ENCODE results near the gene ITGA6. TPM values are rescaled to one million over a fixed set of nuclear protein-coding genes. Genes with fewer than 3 reads are reported as not detected.

Gene ITGA6
- polyA plus RNA-seq, 4 donors = 33.2 to 81.0 (median 48.4) TPM

GRCh38 chr2:172449911-172450550 lies 22.6 kb downstream of the ITGA6 start:
- Histone ChIP-seq H3K4me3 (ENCODE audit: low read depth in 1 of 3, low read length in 3 of 3) (no peak overlapping the region), H3K27ac (ENCODE audit: low read depth in 1 of 3, low read length in 2 of 3) (peak overlapping the region in 1 of 3 donors; percentile 17), H3K27me3 (ENCODE audit: control insufficient read depth in 3 of 3, insufficient read depth in 3 of 3, low read length in 3 of 3) (no peaks in the 10 kb centered on the region), H3K36me3 (ENCODE audit: control insufficient read depth in 3 of 3, insufficient read depth in 2 of 3, low read depth in 1 of 3, low read length in 3 of 3) (peaks cover 0 to 4% (median 0%) of the 10 kb centered on the region in 3 donors), H3K4me1 (ENCODE audit: control insufficient read depth in 3 of 3, insufficient read depth in 2 of 3, low read depth in 1 of 3, low read length in 2 of 3) (peaks cover 10 to 42% (median 11%) of the 10 kb centered on the region in 3 donors), H3K9me3 (ENCODE audit: control insufficient read depth in 2 of 2, insufficient read depth in 1 of 2, low read depth in 1 of 2, low read length in 1 of 2) (no peaks in the 10 kb centered on the region)
- WGBS, 3 donors = 53 to 77% (median 75%) methylated on average over 8 of the region's 8 CpGs
- DNase-seq = no peak
- FAIRE-seq = no peak

GRCh38 chr2:172451923-172452322 lies 24.5 kb downstream of the ITGA6 start:
- 53 to 83% (median 68%) methylated on average over 5 of the region's 5 CpGs for WGBS, 3 donors
- no peak overlapping the region for H3K27ac ChIP-seq (ENCODE audit: low read depth in 1 of 3, low read length in 2 of 3)
- H3K36me3 ChIP-seq (ENCODE audit: control insufficient read depth in 3 of 3, insufficient read depth in 2 of 3, low read depth in 1 of 3, low read length in 3 of 3) = peaks cover 0 to 8% (median 0%) of the 10 kb centered on the region in 3 donors
- H3K9me3 ChIP-seq (ENCODE audit: control insufficient read depth in 2 of 2, insufficient read depth in 1 of 2, low read depth in 1 of 2, low read length in 1 of 2) = no peaks in the 10 kb centered on the region
- DNase-seq (no peak), FAIRE-seq (no peak)
- no peak overlapping the region for H3K4me3 ChIP-seq (ENCODE audit: low read depth in 1 of 3, low read length in 3 of 3)
- peaks cover 13 to 49% (median 17%) of the 10 kb centered on the region in 3 donors for H3K4me1 ChIP-seq (ENCODE audit: control insufficient read depth in 3 of 3, insufficient read depth in 2 of 3, low read depth in 1 of 3, low read length in 2 of 3)
- no peaks in the 10 kb centered on the region for H3K27me3 ChIP-seq (ENCODE audit: control insufficient read depth in 3 of 3, insufficient read depth in 3 of 3, low read length in 3 of 3)

GRCh38 chr2:172452845-172453244 lies 25.5 kb downstream of the ITGA6 start:
- DNase-seq = peak in 1 of 2 donors; percentile 27
- 28 to 56% (median 43%) methylated on average over 2 of the region's 2 CpGs for WGBS, 3 donors
- no peaks in the 10 kb centered on the region for H3K9me3 ChIP-seq (ENCODE audit: control insufficient read depth in 2 of 2, insufficient read depth in 1 of 2, low read depth in 1 of 2, low read length in 1 of 2)
- peaks cover 13 to 40% (median 17%) of the 10 kb centered on the region in 3 donors for H3K4me1 ChIP-seq (ENCODE audit: control insufficient read depth in 3 of 3, insufficient read depth in 2 of 3, low read depth in 1 of 3, low read length in 2 of 3)
- peak overlapping the region in 1 of 3 donors; percentile 17 for H3K27ac ChIP-seq (ENCODE audit: low read depth in 1 of 3, low read length in 2 of 3)
- peaks cover 0 to 8% (median 0%) of the 10 kb centered on the region in 3 donors for H3K36me3 ChIP-seq (ENCODE audit: control insufficient read depth in 3 of 3, insufficient read depth in 2 of 3, low read depth in 1 of 3, low read length in 3 of 3)
- H3K27me3 ChIP-seq (ENCODE audit: control insufficient read depth in 3 of 3, insufficient read depth in 3 of 3, low read length in 3 of 3) = no peaks in the 10 kb centered on the region
- no peak overlapping the region for H3K4me3 ChIP-seq (ENCODE audit: low read depth in 1 of 3, low read length in 3 of 3)
- no peak for FAIRE-seq

DNA sequence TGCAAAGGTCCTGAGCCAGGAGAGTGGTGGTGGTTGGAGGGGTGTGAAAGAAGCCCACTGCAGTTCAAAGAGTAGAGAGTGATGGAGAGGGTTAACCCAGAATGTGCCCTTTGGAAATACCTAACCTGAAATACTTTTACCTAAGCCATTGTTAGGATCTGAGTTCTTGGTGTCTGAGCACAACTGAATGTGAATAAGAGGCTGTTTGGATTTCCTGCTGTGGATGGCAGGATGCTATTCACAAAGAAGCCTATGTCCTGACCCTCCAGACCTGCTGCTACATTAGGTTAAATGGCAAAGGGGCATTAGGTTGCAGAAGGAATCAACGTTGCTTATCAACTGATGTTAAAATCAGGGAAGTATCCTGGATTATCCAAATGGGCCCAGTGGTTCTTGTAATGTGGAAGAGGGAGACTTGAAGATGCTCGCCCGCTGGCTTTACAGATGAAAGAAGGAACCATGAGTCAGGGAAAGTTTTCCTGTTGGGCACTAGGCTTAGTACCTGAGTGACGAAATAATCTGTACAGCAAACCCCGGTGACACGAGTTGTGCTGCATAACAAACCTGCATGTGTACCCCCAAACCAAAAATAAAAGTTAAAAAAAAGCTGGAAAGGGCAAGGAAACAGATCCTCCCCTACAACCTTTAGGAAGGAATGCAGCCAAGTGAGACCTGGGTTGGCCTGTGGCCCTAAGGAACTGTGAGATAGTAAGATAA lies 27.2 kb downstream of the ITGA6 start:
- no peak for FAIRE-seq
- H3K9me3 ChIP-seq (ENCODE audit: control insufficient read depth in 2 of 2, insufficient read depth in 1 of 2, low read depth in 1 of 2, low read length in 1 of 2) = no peaks in the 10 kb centered on the region
- H3K27ac ChIP-seq (ENCODE audit: low read depth in 1 of 3, low read length in 2 of 3) = peak overlapping the region in 2 of 3 donors; percentile 22 to 60
- H3K4me3 ChIP-seq (ENCODE audit: low read depth in 1 of 3, low read length in 3 of 3) = no peak overlapping the region
- H3K4me1 ChIP-seq (ENCODE audit: control insufficient read depth in 3 of 3, insufficient read depth in 2 of 3, low read depth in 1 of 3, low read length in 2 of 3) = peaks cover 12 to 24% (median 16%) of the 10 kb centered on the region in 3 donors
- DNase-seq = no peak
- H3K27me3 ChIP-seq (ENCODE audit: control insufficient read depth in 3 of 3, insufficient read depth in 3 of 3, low read length in 3 of 3) = no peaks in the 10 kb centered on the region
- WGBS, 3 donors = 28 to 51% (median 39%) methylated on average over 6 of the region's 6 CpGs
- H3K36me3 ChIP-seq (ENCODE audit: control insufficient read depth in 3 of 3, insufficient read depth in 2 of 3, low read depth in 1 of 3, low read length in 3 of 3) = peaks cover 0 to 8% (median 0%) of the 10 kb centered on the region in 3 donors

GRCh38 chr2:172455121-172455515 lies 27.7 kb downstream of the ITGA6 start:
- H3K27ac ChIP-seq (ENCODE audit: low read depth in 1 of 3, low read length in 2 of 3) = peak overlapping the region in 1 of 3 donors; percentile 60

GRCh38 chr2:172456002-172456401 lies 28.6 kb downstream of the ITGA6 start:
- Histone ChIP-seq H3K4me3 (ENCODE audit: low read depth in 1 of 3, low read length in 3 of 3) (no peak overlapping the region), H3K27me3 (ENCODE audit: control insufficient read depth in 3 of 3, insufficient read depth in 3 of 3, low read length in 3 of 3) (no peaks in the 10 kb centered on the region), H3K27ac (ENCODE audit: low read depth in 1 of 3, low read length in 2 of 3) (peak overlapping the region; percentile 26 to 41 (median 27)), H3K9me3 (ENCODE audit: control insufficient read depth in 2 of 2, insufficient read depth in 1 of 2, low read depth in 1 of 2, low read length in 1 of 2) (no peaks in the 10 kb centered on the region), H3K36me3 (ENCODE audit: control insufficient read depth in 3 of 3, insufficient read depth in 2 of 3, low read depth in 1 of 3, low read length in 3 of 3) (peaks cover 0 to 5% (median 0%) of the 10 kb centered on the region in 3 donors), H3K4me1 (ENCODE audit: control insufficient read depth in 3 of 3, insufficient read depth in 2 of 3, low read depth in 1 of 3, low read length in 2 of 3) (peaks cover 12 to 24% (median 13%) of the 10 kb centered on the region in 3 donors)
- 19 to 47% (median 27%) methylated on average over 4 of the region's 4 CpGs for WGBS, 3 donors
- FAIRE-seq = no peak
- peak; percentile 49 to 67 for DNase-seq

More at GRCh38 chr2:172455121-172455515, 27.7 kb downstream of the ITGA6 start:
- H3K4me1 ChIP-seq (ENCODE audit: control insufficient read depth in 3 of 3, insufficient read depth in 2 of 3, low read depth in 1 of 3, low read length in 2 of 3) = peaks cover 12 to 24% (median 13%) of the 10 kb centered on the region in 3 donors
- FAIRE-seq (no peak), DNase-seq (peak; percentile 57 to 59)
- no peaks in the 10 kb centered on the region for H3K27me3 ChIP-seq (ENCODE audit: control insufficient read depth in 3 of 3, insufficient read depth in 3 of 3, low read length in 3 of 3)
- H3K36me3 ChIP-seq (ENCODE audit: control insufficient read depth in 3 of 3, insufficient read depth in 2 of 3, low read depth in 1 of 3, low read length in 3 of 3) = peaks cover 0 to 5% (median 0%) of the 10 kb centered on the region in 3 donors
- 12 to 34% (median 19%) methylated on average over 4 of the region's 4 CpGs for WGBS, 3 donors
- no peaks in the 10 kb centered on the region for H3K9me3 ChIP-seq (ENCODE audit: control insufficient read depth in 2 of 2, insufficient read depth in 1 of 2, low read depth in 1 of 2, low read length in 1 of 2)
- H3K4me3 ChIP-seq (ENCODE audit: low read depth in 1 of 3, low read length in 3 of 3) = no peak overlapping the region

- Histone ChIP-seq H3K27me3 (ENCODE audit: control insufficient read depth in 3 of 3, insufficient read depth in 3 of 3, low read length in 3 of 3) (no peaks in the 10 kb centered on the region), H3K36me3 (ENCODE audit: control insufficient read depth in 3 of 3, insufficient read depth in 2 of 3, low read depth in 1 of 3, low read length in 3 of 3) (peaks cover 0 to 7% (median 0%) of the 10 kb centered on the region in 3 donors), H3K4me1 (ENCODE audit: control insufficient read depth in 3 of 3, insufficient read depth in 2 of 3, low read depth in 1 of 3, low read length in 2 of 3) (peaks cover 12 to 37% (median 20%) of the 10 kb centered on the region in 3 donors), H3K27ac (ENCODE audit: low read depth in 1 of 3, low read length in 2 of 3) (no peak overlapping the region), H3K4me3 (ENCODE audit: low read depth in 1 of 3, low read length in 3 of 3) (no peak overlapping the region), H3K9me3 (ENCODE audit: control insufficient read depth in 2 of 2, insufficient read depth in 1 of 2, low read depth in 1 of 2, low read length in 1 of 2) (no peaks in the 10 kb centered on the region)
- WGBS, 3 donors = 38 to 54% (median 40%) methylated on average over 4 of the region's 4 CpGs
- DNase-seq (no peak), FAIRE-seq (no peak)
These were observed 30.1 kb downstream of the ITGA6 start for GRCh38 chr2:172457536-172457935.

DNA sequence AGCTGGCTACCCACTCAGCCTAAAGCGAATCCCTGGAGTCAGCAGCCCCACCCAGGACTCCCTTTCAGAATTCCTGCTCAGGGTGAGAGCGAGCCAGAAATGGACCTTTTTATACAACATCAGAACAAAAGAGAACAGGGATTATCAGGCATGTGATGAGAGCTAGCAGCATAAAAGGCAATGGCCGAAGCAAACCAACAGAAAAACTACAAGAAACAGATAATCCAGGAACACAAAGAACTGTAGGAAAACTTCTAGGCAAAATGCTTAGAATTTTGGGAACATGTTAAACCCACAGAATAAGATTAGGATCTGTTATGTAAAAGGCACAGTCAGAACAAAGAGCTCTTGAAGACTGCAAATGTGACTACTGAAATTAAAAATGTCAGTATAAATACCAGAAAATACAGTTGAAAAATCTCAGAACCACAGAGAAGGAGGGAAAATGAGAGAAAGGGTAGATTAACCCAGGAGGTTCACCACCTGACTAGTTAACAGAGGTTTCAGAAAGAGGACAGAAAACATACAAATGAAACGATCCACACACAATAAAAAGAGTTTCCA lies 31.3 kb downstream of the ITGA6 start:
- Histone ChIP-seq H3K4me3 (ENCODE audit: low read depth in 1 of 3, low read length in 3 of 3) (no peak overlapping the region), H3K4me1 (ENCODE audit: control insufficient read depth in 3 of 3, insufficient read depth in 2 of 3, low read depth in 1 of 3, low read length in 2 of 3) (peaks cover 15 to 45% (median 24%) of the 10 kb centered on the region in 3 donors), H3K27me3 (ENCODE audit: control insufficient read depth in 3 of 3, insufficient read depth in 3 of 3, low read length in 3 of 3) (no peaks in the 10 kb centered on the region), H3K36me3 (ENCODE audit: control insufficient read depth in 3 of 3, insufficient read depth in 2 of 3, low read depth in 1 of 3, low read length in 3 of 3) (peaks cover 0 to 11% (median 0%) of the 10 kb centered on the region in 3 donors), H3K9me3 (ENCODE audit: control insufficient read depth in 2 of 2, insufficient read depth in 1 of 2, low read depth in 1 of 2, low read length in 1 of 2) (no peaks in the 10 kb centered on the region), H3K27ac (ENCODE audit: low read depth in 1 of 3, low read length in 2 of 3) (no peak overlapping the region)
- no peak for FAIRE-seq
- no peak for DNase-seq
- WGBS, 3 donors = 49 to 71% (median 70%) methylated on average over 4 of the region's 4 CpGs
